Pulmonary artery endothelial cell (primary cell): ENCODE measurements around the gene LDAH. TPM values are rescaled to one million over a fixed set of nuclear protein-coding genes. Genes with fewer than 3 reads are reported as not detected.

ENCODE experiments used
- DNase-seq: peaks from one replicate; pipeline ENCODE4 v3.0.0-alpha.2; 2011; ENCODE audit warnings: low read depth, low spot score
- total RNA-seq: library from RNA; depleted of rRNA; stranded (reverse); fragments of >200 nt; gene quantifications from 2 replicates; pipeline ENCODE4 v1.2.3, GENCODE V29; 2014

Gene LDAH
- total RNA-seq, 1 donor from 2014 or later, result 18.9 TPM

DNA sequence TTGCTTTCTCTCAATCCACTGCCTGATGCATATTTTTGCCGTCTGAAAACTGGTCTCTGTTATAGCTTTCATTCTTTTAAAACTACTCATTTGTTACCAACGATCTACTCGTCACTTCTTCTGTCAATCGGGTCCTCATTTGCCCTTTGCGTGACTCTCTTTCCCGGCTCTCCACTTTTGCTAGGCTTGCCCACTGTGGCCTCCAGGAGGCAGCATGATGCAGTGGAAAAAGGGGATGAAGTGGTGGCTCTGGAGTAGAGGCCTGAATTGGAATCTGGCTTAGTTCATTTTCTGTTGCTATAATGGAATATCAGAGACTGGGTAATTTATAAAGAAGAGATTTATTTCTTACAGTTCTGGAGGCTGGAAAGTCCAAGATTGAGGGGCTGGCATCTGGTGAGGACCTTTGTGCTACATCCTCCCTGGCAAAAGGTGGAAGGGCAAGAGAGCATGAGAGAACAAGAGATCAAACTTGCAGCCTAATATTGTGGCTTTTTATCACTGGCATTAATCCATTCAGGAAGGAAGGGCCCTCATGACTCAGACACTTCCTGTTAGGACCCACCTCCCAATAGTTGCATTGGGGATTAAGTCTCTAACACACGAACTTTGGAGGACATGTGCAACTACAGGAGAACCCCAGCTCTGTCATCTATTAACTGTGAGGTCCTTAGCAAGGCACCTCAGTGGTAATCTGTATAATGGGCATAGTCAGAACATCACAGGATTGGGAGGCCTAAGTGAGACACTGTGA lies 140.6 kb downstream of the LDAH start:
- no peak for DNase-seq

- DNase-seq, result no peak
Observed at GRCh38 chr2:20680744-20681375, 142.0 kb downstream of the LDAH start.

DNA sequence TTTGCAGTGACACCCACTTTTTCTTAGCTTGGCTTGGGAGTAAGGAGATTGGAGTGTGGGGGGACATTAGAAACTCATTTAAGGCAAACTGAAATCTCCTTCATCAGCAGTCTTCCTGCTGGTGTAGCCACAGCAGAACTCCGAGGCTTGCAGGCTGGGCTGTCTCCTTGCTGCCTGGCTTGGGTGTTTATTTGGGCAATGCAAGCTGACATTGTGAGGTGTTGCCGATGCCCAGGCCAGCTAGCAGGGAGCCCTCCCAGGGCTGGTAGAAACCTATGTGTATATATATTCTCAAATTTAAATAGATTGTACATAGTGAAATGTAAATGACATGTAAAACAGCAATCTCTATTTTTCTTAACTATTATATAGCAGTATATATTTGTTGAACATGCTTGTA lies 144.1 kb downstream of the LDAH start:
- DNase-seq, result no peak

GRCh38 chr2:20678086-20678395 lies 144.9 kb downstream of the LDAH start:
- no peak for DNase-seq

DNA sequence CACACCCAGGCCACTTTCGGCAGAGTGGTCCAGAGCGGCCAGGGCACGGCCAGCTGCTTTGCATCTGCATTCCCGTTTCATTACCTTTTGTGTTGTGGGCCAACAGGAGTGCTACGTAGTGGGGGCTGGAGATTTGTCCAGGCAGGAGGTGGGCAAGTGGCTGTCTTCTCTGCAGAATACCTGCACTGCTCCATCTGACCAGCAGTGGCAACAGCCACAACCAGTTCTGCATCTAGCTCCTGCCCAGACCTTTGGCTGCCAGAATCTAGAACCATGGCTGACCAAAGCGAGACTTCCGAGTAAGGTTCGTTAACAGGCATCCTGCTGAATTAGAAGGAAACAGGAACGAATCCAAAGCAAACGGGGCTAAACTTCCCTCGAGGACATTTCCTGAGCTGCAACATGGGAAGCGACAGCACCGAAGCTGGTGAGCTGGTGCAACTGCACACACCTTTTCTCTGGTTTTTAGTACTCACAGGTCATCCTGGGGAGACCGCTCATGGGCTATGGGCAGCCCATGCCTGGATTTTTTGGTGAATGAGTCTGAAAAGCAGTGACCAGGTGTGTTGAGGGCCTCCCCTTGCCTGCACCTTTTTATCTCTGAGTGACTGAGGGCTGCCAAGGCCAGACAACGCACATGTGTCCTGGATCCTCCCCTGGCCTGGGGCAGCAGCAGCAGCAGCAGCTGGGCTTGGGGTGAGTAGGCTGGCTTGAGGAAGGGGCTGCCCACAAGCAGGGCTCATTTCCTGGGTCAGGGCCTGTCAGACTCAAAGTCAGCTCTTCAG lies 145.4 kb downstream of the LDAH start:
- DNase-seq, result no peak

- no peak for DNase-seq
Observed at GRCh38 chr2:20676353-20677215, 146.3 kb downstream of the LDAH start.

- no peak for DNase-seq
Observed at GRCh38 chr2:20675701-20676352, 147.1 kb downstream of the LDAH start.

- peak; percentile 57 for DNase-seq
Observed at GRCh38 chr2:20674974-20675679, 147.8 kb downstream of the LDAH start.

GRCh38 chr2:20674309-20674965 lies 148.5 kb downstream of the LDAH start:
- DNase-seq, result no peak

GRCh38 chr2:20673686-20674308 lies 149.1 kb downstream of the LDAH start:
- DNase-seq, result no peak

GRCh38 chr2:20672201-20672951 lies 150.5 kb downstream of the LDAH start:
- no peak for DNase-seq

- DNase-seq, result no peak
Observed at GRCh38 chr2:20671736-20672080, 151.2 kb downstream of the LDAH start.

GRCh38 chr2:20671036-20671735 lies 151.7 kb downstream of the LDAH start:
- DNase-seq, result no peak

DNA sequence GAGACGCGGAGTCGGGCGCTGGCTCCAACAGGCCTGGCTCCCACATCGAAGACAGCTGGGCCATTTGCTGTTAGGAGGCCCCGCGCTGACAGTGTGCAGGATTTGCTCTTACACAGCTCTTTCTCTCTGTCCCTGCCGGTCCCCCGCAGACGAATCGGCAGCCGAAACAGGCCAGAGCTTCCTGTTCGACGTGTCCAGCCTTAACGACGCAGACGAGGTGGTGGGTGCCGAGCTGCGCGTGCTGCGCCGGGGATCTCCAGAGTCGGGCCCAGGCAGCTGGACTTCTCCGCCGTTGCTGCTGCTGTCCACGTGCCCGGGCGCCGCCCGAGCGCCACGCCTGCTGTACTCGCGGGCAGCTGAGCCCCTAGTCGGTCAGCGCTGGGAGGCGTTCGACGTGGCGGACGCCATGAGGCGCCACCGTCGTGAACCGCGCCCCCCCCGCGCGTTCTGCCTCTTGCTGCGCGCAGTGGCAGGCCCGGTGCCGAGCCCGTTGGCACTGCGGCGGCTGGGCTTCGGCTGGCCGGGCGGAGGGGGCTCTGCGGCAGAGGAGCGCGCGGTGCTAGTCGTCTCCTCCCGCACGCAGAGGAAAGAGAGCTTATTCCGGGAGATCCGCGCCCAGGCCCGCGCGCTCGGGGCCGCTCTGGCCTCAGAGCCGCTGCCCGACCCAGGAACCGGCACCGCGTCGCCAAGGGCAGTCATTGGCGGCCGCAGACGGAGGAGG lies 152.4 kb downstream of the LDAH start:
- no peak for DNase-seq

- DNase-seq, result no peak
Observed at GRCh38 chr2:20669562-20670314, 153.2 kb downstream of the LDAH start.

GRCh38 chr2:20668871-20669475 lies 153.9 kb downstream of the LDAH start:
- no peak for DNase-seq
